ENCODE results near the gene AGBL1.

The AGBL1 gene

GRCh38 chr15:86042226-86042625 is 37.4 kb upstream of the AGBL1 start (continued):
- no peak for TF ChIP-seq ZNF148 (tag by site-specific recombination; IDR thresholded peaks at IDR 0.05; ENCODE audit: borderline replicate concordance)
- no peak for TF ChIP-seq ZNF138 (tag by site-specific recombination; IDR thresholded peaks at IDR 0.05; ENCODE audit: borderline replicate concordance)
- TF ChIP-seq SCRT1 (tag by site-specific recombination; IDR thresholded peaks at IDR 0.05; ENCODE audit: borderline replicate concordance), result no peak

- TF ChIP-seq ZBTB17 (tag by site-specific recombination; IDR thresholded peaks at IDR 0.05), result no peak
- no peak for TF ChIP-seq ZNF280C (tag by site-specific recombination; IDR thresholded peaks at IDR 0.05)
- TF ChIP-seq KLF9 (tag by site-specific recombination; IDR thresholded peaks at IDR 0.05; ENCODE audit: low read depth), result no peak
- no peak for TF ChIP-seq ZNF530 (tag by site-specific recombination; IDR thresholded peaks at IDR 0.05; ENCODE audit: low read depth)
- no peak for TF ChIP-seq ZNF426 (tag by site-specific recombination; IDR thresholded peaks at IDR 0.05)
- TF ChIP-seq MEIS1 (CRISPR knock-in tag; IDR thresholded peaks at IDR 0.05; ENCODE audit: borderline replicate concordance), result no peak
- TF ChIP-seq ZNF677 (tag by site-specific recombination; IDR thresholded peaks at IDR 0.05), result no peak
- no peak for TF ChIP-seq ZFP69B (tag by site-specific recombination; IDR thresholded peaks at IDR 0.05)
- no peak for TF ChIP-seq ZSCAN18 (tag by site-specific recombination; IDR thresholded peaks at IDR 0.05)
- no peak for TF ChIP-seq ZNF23 (tag by site-specific recombination; IDR thresholded peaks at IDR 0.05; ENCODE audit: borderline replicate concordance)
- TF ChIP-seq ZNF561 (tag by site-specific recombination; IDR thresholded peaks at IDR 0.05; ENCODE audit: borderline replicate concordance), result no peak
- no peak for TF ChIP-seq ZBTB49 (tag by site-specific recombination; IDR thresholded peaks at IDR 0.05; ENCODE audit: low read depth)
- TF ChIP-seq ZNF621 (tag by site-specific recombination; IDR thresholded peaks at IDR 0.05), result no peak
- no peak for TF ChIP-seq ZNF670 (tag by site-specific recombination; IDR thresholded peaks at IDR 0.05; ENCODE audit: low read depth)
- Histone ChIP-seq H3K4me3 (ENCODE audit: low read depth, low read length) (no peak overlapping the region), H3K36me3 (ENCODE audit: control insufficient read depth in 2 of 2, insufficient read depth in 1 of 2, low read length in 2 of 2) (no peaks in the 10 kb centered on the region), H3K4me1 (ENCODE audit: control insufficient read depth, insufficient read depth, low read length) (no peaks in the 10 kb centered on the region), H3K9me3 (ENCODE audit: control insufficient read depth, insufficient read depth, low read depth, low read length) (no peaks in the 10 kb centered on the region), H3K27ac (ENCODE audit: extremely low read depth, low read depth, low read length) (no peak overlapping the region)
- CTCF ChIA-PET, result interaction anchor here (0.6 to 1.4 kb wide), 10 partner anchors 8 to 1257 kb away, joined by 3 to 8 read pairs (median 3); no protein-coding TSS in a partner anchor
- POLR2A ChIA-PET, result interaction anchor here (0.6 kb wide), 2 partner anchors 339 to 1065 kb away, joined by 3 read pairs; no protein-coding TSS in a partner anchor
These were observed 34.7 kb upstream of the AGBL1 start for GRCh38 chr15:86044981-86045380.
